Mammary epithelial cell (primary cell): Measurements from ENCODE around the gene ANK3.

ENCODE experiments used
- CTCF ChIP-seq, 2 donors: IDR thresholded peaks in 1 of 2; conservative IDR thresholded peaks in 1 of 2; 2 replicates each; pipeline ENCODE4 v1.5.1; 2011 to 2012; ENCODE audit warnings: inconsistent platforms in 2 of 2, low read length in 2 of 2, mild to moderate bottlenecking in 2 of 2, control low read depth in 1 of 2, low read depth in 1 of 2; ENCODE audit not compliant: insufficient read depth in 1 of 2; ENCODE audit errors: extremely low read depth in 1 of 2
- EZH2 ChIP-seq: IDR thresholded peaks from 2 replicates; pipeline ENCODE4 v1.6.1; 2012; ENCODE audit warnings: low read length, inconsistent platforms, borderline replicate concordance

DNA sequence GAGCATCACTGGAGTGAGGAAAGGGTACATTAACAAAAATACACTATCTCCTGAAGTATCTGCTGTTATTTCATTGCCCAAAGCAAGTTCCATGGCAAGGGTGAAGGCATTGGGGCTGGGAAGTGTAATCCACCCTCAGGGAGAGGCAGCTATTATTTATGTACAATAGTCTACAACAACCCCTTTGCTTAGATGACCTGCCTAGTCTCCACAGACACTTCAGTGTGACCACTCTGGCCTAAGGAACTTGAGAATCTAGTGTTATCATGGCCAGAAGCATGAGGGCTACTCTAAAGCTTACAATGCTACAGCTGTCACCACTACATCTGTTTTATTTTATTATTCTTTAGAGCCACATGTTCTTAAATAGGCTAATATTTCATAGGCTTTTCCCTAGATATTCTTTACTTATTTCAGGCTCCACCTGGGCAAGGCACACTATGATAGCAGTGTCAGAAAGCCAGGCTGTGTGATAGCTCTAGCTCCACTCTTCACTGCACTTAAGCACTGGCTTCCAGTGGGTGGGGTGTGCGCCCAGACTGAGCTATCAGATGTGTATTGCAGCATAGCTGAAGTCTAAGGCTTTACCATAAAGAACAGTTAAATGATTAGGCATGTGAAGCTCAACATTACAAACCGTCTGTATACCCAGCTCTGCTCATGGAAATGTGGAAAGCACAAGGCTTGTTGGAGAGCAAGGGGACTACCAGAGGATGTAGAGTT is 366.4 kb downstream of the ANK3 start:
- TF ChIP-seq CTCF (conservative IDR thresholded peaks at IDR 0.05 in 1 of 2, IDR thresholded peaks at IDR 0.05 in 1 of 2; ENCODE audit: extremely low read depth in 1 of 2, insufficient read depth in 1 of 2, low read depth in 1 of 2, low read length in 2 of 2), result no peak
- TF ChIP-seq EZH2, result no peak
